Activated naive CD4-positive, alpha-beta T cell treated with anti-CD3 and anti-CD28 coated beads, Interleukin-2, amount 50 U/mL, for 16 hours (primary cell): ENCODE results near the gene ALPI.

Experiments used
- DNase-seq: peaks from one replicate; pipeline ENCODE4 v3.0.0-alpha.2; 2020

Gene ALPI

GRCh38 chr2:232502911-232503808, 47.2 kb downstream of the ALPI start:
- DNase-seq, result peak; percentile 41

- no peak for DNase-seq
Measured at GRCh38 chr2:232503809-232504323, 47.9 kb downstream of the ALPI start.

DNA sequence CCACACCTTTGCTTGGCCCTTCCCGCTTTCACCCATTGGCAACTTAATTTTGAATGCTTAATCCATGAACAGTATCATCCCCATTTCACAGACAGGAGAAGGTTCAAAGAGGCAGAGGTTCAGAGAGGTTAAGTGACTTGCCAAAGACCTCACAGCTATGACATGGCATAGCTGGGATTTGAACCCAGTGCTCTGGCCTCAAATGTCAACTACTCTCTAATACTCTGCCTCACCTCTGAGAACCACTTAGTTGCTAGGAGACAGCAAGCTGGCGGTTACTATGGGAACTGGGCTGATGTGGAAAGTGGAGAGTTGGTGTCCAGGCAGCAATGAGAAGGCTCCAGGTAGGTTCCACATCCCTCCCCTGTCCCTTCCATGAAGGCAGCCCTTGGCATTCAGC, 48.5 kb downstream of the ALPI start:
- no peak for DNase-seq

DNA sequence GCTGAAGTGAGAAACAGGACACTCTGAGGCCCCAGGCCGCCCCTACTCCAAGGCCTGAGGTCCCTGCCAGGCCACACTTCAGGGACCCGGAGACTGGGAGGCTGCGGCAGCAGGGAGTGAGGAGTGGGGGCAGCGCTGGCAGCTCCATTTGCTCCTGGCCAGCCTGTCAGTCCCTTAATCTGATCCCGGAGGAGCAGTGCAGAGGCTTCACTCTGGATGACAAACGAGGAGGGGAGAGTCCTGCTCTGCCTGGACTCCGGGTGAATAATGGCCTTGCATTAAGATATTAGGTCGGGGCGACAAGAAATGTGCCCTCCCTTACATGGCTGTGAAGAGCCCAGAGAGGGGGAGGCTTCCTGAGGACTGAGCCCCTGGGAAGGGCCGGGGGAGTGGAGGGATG, 49.9 kb downstream of the ALPI start:
- DNase-seq, result no peak

DNA sequence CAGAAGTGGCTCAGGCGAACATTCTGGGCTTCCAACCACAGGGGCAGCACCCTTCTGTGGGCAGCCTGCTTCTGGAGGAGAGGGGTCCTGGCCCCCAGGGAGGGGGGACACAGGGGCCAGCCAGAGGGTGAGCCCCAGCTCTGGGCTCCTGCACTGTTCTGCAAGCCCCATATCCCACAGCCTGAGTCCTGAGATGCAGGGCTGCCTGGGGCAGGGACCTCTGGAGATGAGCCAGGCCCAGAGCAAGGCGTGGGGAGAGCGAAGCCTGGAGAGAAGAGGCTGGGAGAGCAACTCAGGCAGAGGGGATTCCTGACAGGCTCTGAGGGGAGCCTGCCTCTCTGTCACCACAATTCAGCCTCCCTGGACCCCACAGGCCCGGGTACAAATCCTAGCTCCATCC, 50.8 kb downstream of the ALPI start:
- no peak for DNase-seq

GRCh38 chr2:232508251-232508650, 52.3 kb downstream of the ALPI start:
- DNase-seq, result no peak
